DMS153 (cell line): ENCODE data around the gene STYX.
A peak's percentile ranks its signal among the peaks of the same experiment; 100 is the strongest.

Source experiments
- DNase-seq: peaks from one replicate; lab custom pipeline; 2025; lab: John Stamatoyannopoulos, UW

The STYX gene

DNA sequence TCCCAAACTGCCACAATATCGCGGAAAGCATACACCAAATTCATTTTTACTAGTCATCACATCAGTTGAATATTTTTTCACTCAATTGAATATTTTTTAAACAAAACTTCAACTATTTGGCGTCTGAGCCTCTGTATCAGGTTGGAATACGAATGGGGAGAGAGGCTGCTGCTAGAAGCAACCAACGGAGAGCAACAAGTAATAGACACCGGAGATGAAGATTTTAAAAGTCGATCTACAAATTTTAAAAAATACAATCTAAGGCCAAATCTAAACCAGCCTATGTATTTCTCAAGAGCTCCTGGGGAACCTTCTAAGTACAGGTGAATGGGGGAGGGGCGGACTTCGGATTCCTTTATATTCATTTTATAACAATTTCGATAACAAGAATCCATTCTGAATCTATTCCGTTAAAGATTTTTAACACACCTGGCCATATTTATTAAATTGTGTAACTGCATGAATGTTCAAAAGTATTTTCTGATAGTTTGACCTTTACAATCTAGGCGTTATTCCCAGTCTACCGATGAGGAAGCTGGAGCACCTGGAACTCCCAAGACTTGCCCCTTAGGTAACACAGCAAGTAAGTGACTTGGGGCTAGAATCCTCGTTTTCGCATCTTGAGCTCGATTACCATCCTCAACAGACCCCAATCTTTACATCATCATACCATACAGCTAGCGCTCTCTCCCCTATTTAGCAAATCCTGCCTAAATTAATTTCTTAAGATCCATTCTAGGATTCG is 60.2 kb downstream of the STYX start:
- no peak for DNase-seq

DNA sequence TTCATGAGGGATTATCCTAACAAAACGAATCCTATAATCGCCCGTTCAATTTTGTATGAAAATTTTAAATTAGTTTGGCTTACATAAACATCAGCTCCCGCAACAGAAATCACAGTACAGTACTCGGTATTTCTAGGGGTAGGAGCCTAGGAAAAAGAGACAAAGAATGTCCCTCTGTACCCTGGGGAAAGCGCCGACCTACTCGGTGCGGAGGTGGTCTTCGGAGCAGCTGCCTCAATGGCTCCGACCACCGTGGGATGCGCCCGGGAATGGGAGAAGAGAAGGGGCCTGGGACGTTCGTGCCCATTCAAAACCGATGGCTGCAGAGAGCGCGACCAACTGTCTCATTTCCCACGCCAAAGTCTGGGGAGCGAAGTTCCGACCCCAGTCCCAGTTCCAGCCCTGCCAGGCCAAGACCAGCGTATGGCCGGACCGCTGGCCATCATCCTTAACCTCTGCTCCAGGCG is 60.8 kb downstream of the STYX start:
- no peak for DNase-seq

DNA sequence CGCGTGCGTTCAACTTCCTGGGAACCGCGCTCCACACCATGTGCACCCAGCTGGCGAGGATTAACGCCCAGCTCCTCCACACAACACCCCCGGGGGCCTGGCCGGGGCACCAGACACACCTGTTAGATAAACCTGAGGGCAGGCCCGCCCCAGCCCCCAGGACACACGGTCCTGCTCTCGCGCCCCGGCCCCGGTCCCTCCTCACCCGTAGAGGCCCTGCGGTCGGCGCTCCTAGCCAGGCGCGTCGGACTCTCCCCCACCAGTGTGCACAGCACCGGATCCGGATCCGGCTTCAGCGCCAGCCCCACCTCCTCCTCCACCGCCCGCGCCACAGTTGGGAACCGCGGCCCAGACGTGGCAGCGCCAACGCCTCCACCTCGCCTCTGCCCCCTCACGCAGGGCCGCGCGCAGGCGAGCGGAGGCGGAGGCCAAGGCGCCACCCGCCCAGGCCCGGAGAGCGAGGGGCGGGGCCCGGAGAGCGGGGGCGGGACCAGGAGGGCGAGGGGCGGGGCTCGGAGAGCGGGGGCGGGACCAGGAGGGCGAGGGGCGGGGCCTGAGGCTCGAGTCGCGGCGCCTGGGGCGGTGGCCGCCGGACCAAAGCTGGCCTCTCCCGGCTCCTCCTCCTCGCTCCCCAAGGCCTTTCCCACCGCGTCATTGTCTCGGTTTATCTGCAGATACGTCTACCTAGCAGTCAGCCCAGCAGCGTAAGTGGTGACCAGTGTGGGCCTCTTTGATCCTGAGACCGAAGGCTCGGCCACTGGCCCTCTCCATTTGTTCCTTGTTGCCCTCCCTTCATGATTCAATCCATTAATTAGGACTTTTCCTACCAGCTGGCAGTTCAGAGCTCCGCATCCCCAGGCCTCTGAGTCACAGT is 61.5 kb downstream of the STYX start, which contains the start of gene GNPNAT1:
Gene GNPNAT1 (minus strand): TSS at position 385 of the 874 bp plus-strand sequence. CDS start 6,957 bp downstream, outside the sequence.
- DNase-seq = peak; percentile 82

DNA sequence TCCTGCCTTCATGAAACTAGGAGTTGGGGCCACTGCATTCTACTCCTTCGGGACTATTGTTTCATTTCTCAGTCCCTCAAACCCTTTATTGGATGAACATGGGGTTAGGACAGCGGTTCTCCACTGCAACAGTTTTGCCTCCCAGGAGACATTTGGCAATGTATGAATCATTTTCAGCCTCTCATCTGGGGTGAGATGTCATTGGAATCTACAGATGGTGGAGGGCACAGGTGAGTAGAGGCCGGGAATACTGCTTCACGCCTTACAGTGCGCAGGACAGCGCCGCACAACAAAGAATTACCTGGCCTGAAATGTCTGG is 62.1 kb downstream of the STYX start:
- DNase-seq = no peak

DNA sequence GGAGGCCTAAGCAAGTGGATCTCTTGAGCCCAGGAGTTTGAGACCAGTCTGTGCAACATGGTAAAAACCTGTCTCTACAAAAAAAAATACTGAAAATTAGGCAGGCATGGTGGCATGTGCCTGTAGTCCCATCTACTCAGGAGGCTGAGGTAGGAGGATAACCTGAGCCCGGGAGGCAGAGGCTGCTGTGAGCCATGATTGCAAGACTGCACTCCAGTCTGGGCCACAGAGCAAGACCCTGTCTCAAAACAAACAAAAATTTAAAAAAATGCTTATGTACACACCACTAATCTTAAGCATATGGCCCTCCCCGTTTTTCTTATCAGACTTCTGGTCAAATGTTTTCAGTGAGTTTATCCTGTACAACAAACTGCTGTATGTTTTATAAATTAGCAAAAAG is 63.1 kb downstream of the STYX start:
- no peak for DNase-seq

DNA sequence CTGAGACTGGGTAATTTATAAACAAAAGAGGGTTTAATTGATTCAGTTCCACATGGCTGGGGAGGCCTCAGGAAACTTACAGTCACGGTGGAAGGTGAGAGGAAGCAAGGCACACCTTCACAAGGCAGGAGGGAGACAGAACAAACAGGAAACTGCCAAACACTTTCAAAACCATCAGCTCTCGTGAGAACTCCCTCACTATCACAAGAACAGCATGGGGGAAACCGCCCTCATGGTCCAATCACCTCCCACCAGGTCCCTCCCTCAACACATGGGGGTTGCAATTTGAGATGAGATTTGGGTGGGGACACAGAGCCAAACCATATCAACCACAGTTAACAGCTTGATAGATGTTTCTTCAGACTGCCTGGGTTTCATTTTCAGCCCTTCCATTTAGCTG is 67.7 kb downstream of the STYX start:
- no peak for DNase-seq

DNA sequence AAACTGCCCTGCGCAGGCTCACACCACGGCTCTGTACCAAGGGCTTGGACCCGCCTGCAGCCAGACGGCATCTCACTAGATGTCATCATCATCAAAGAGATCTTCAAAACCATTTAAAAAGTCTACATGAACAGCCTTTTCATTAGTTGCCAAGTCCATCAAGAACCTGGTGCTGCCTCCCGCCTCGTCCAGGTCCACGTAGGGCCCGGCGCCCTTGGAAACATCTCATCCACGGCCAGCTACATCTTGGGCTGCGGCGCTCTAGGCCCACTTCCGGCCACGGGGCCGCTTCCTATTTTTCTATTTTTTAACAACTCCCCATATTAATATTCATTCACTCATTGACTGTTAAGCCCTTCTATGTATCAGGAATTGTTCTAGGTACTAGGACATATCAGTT is 68.9 kb downstream of the STYX start:
- DNase-seq = no peak

DNA sequence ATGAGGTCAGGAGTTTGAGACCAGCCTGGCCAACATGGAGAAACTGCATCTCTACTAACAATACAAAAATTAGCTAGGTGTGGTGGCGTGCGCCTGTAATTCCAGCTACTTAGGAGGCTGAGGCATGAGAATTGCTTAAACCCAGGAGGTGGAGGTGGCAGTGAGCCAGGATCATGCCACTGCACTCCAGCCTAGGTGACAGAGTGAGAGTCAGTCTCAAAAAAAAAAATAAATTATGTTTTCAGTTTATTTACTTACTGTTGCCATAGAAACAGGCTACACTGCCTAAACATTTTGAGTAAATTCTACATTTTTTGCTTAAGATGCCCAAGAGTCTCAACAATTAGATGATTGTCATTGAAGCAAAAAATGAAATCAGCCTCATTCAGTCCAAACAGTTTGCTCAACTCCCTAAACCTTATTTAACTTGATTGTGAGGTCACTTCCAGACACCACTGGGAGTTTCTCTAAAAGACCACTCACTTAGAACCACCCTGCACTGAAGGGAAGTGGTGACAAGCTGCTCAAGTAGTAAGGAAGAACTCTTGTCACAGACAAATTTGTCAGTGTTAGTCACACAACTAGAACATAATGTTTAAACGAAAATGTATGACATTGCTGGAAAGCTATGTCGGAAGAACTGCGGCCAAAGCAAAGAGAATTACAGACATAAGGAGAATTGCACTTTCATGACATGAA is 71.2 kb downstream of the STYX start:
- no peak for DNase-seq

DNA sequence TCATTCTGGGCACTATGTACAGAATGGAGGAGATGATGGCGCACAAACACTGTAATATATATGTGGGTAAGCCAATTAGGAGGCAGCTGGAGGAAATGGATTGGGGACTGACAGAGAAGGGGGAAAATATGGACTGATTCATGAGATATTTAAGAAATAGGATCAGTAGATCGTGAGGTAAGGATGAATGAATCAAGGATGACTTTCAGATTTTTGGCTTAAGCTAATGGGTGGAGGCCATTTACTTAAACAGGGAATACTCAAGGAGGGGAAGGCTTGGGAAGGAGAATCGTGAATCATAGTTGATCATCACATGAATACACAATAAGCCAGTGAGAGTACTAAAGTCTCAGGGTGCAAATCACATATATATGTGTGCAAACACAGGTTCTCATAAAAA is 72.6 kb downstream of the STYX start:
- DNase-seq = no peak

DNA sequence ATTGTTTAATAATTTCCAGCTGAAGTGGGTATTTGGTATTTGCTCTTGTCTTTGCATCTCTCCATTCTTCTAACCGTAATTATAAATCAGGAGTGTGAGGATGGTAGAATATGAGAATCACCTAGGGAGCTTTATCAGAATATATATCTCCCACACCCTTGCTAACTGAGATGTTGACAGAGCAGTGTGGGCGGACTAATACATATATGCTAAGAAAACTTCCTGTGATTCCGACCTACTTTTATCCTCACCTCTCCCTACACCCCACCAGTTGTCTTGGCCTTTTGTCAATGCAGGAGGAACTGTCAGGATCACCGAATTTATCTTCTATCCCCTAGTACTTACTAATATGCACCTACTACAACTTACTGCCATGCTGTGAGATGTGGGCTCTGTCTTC is 76.1 kb downstream of the STYX start:
- DNase-seq = no peak

DNA sequence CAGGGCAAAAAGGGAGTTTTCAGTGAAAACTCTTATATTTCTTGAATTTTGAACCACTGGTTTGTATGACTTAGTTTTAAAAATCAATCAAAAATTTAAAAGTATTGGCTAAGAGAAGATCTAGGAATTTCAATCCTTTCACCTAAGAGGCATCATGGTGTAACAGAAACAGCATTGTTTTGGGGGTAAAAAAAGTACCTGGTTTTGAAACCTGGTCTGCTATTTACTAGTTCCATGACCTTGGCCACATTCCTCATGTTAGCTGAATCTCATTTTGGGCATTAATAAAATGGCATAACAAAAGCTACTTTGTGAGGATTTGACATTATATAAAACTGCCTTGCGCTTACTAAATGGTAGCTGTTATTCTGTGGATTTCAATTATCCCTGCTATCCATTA is 78.1 kb downstream of the STYX start:
- no peak for DNase-seq

DNA sequence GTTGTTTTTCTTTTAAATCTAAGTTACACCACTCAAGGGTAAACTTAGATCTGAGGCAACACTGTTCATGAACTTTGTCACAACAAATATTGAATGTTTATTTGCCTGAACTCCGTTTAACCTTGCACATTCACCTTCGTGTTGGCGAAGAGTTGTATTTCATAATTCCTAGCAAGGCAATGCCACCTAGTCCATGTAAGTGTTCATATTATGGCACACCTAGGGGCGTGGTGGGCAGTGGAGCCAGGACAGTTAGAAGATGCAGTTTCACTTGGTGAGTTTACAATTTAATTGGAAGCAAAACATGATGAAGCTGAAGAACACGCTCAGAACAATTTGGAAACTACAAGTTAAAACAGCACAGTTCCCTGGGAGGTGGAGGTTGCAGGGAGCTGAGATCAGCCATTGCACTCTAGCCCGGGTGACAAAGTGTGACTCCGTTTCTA is 91.9 kb downstream of the STYX start:
- no peak for DNase-seq

DNA sequence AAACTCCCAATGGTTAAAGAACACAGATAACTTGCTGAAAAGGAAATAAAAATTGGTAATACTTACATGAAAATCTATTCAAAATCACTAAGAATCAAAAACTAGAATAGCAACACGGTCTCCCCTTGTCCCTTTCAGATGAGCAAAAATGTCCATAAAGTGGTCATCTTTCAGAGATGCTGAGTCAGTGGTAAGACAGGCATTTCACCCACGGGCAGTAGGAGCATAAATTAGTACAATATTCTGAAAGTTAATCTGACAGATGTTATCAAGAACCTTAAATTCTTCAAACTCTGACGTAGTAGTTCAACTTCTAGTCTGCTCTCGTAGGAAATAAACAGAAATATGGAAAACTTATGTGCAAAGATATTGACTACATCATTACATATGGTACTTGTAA is 94.5 kb downstream of the STYX start:
- no peak for DNase-seq
